DMS79 treated with DMSO at 0.1 percent for 48 hours (cell line): ENCODE measurements around the gene MAMDC4.
"Not testable (repeated sequence)": the region's sequence is repeated elsewhere in the genome, so short reads cannot be mapped to it uniquely, and the experiment has no call there.

Source experiments
- DNase-seq: peaks from one replicate; lab custom pipeline; 2025; lab: John Stamatoyannopoulos, UW

Gene MAMDC4

GRCh38 chr9:136825295-136826187 lies 26.6 kb upstream of the MAMDC4 start:
- no peak for DNase-seq

- DNase-seq = no peak
Measured at GRCh38 chr9:136826188-136826541, 26.0 kb upstream of the MAMDC4 start.

- no peak for DNase-seq
Measured at GRCh38 chr9:136826703-136827582, 25.2 kb upstream of the MAMDC4 start.

- no peak for DNase-seq
Measured at GRCh38 chr9:136827794-136828473, 24.2 kb upstream of the MAMDC4 start.

- no peak for DNase-seq
Measured at GRCh38 chr9:136828474-136829140, 23.5 kb upstream of the MAMDC4 start.

- no peak for DNase-seq
Measured at GRCh38 chr9:136829412-136829811, 22.7 kb upstream of the MAMDC4 start.

GRCh38 chr9:136829981-136830885 lies 21.9 kb upstream of the MAMDC4 start:
- DNase-seq = no peak

GRCh38 chr9:136831002-136831719 lies 21.0 kb upstream of the MAMDC4 start:
- no peak for DNase-seq

GRCh38 chr9:136831720-136832104 lies 20.4 kb upstream of the MAMDC4 start:
- no peak for DNase-seq

GRCh38 chr9:136832581-136832980 lies 19.6 kb upstream of the MAMDC4 start:
- DNase-seq = no peak

GRCh38 chr9:136833381-136834048 lies 18.6 kb upstream of the MAMDC4 start:
- DNase-seq = not testable (repeated sequence)

- no peak for DNase-seq
Measured at GRCh38 chr9:136835162-136835931, 16.8 kb upstream of the MAMDC4 start.

GRCh38 chr9:136835932-136836904 lies 15.9 kb upstream of the MAMDC4 start:
- DNase-seq = no peak

- DNase-seq = no peak
Measured at GRCh38 chr9:136837146-136837855, 14.8 kb upstream of the MAMDC4 start.

GRCh38 chr9:136837856-136838277 lies 14.3 kb upstream of the MAMDC4 start:
- DNase-seq = not testable (repeated sequence)

- no peak for DNase-seq
Measured at GRCh38 chr9:136838314-136839228, 13.6 kb upstream of the MAMDC4 start.
